H1 (cell line): ENCODE data around the gene TMBIM6. TPM values are rescaled to one million over a fixed set of nuclear protein-coding genes. Genes with fewer than 3 reads are reported as not detected.

Experiments
- CTCF ChIA-PET: fragments of 300-600 bp; sonication (Branson Sonifier 250); formaldehyde crosslinking; loops from one replicate; lab custom pipeline; 2021; ENCODE audit not compliant: partially characterized antibody; lab: Charles Lee
- POLR2A ChIA-PET: fragments of 300-600 bp; sonication (Branson Sonifier 250); formaldehyde crosslinking; loops from one replicate; lab custom pipeline; 2021; ENCODE audit warnings: inconsistent platforms; ENCODE audit not compliant: partially characterized antibody; lab: Charles Lee
- DNase-seq, 2 experiments: peaks; one replicate each; pipeline versions ENCODE4 v3.0.0 to v3.0.0-alpha.2; 2010 to 2022; ENCODE audit warnings: low spot score in 2 of 2, low read depth in 1 of 2, mixed read lengths in 1 of 2
- FAIRE-seq: peaks from 2 replicates; lab custom pipeline; 2011; peaks lifted over from hg19 to GRCh38; lab: Jason Lieb, UNC
- H2AFZ ChIP-seq: 2 replicates; pipeline ENCODE4 v1.8.1; 2012; ENCODE audit warnings: low read length, inconsistent platforms
- H2AK5ac ChIP-seq: 2 replicates; pipeline ENCODE4 v1.6.1; 2013; ENCODE audit warnings: low read depth, low read length
- H2BK120ac ChIP-seq: replicated peaks from 2 replicates; pipeline ENCODE3; 2013; ENCODE audit warnings: low read depth, low read length, inconsistent platforms
- H2BK12ac ChIP-seq: 2 replicates; pipeline ENCODE4 v1.6.1; 2013; ENCODE audit warnings: low read depth, low read length
- H2BK15ac ChIP-seq: 2 replicates; pipeline ENCODE4 v1.6.1; 2013; ENCODE audit warnings: low read length
- H2BK20ac ChIP-seq: 2 replicates; pipeline ENCODE4 v1.6.1; 2013; ENCODE audit warnings: low read length
- H2BK5ac ChIP-seq: 2 replicates; pipeline ENCODE4 v1.6.1; 2013; ENCODE audit warnings: low read depth, low read length
- H3K14ac ChIP-seq: 2 replicates; pipeline ENCODE4 v1.6.1; 2013; ENCODE audit warnings: inconsistent platforms; ENCODE audit not compliant: insufficient read length
- H3K18ac ChIP-seq: 2 replicates; pipeline ENCODE4 v1.6.1; 2013; ENCODE audit warnings: low read length; ENCODE audit errors: extremely low read depth
- H3K23ac ChIP-seq: 2 replicates; pipeline ENCODE4 v1.6.1; 2013; ENCODE audit warnings: inconsistent platforms; ENCODE audit not compliant: insufficient read length
- H3K23me2 ChIP-seq: 2 replicates; pipeline ENCODE4 v1.6.1; 2013; ENCODE audit warnings: low read depth, low read length
- H3K27ac ChIP-seq: 2 replicates; pipeline ENCODE4 v1.6.1; 2011; ENCODE audit warnings: low read depth, low read length, inconsistent platforms
- H3K27me3 ChIP-seq, 4 experiments: replicated peaks in 1 of 4; 1 replicate in 1 of 4; 2 replicates in 3 of 4; pipeline versions ENCODE4 v1.6.1 to v1.8.1; 2011 to 2013; ENCODE audit warnings: low read length in 3 of 4, mild to moderate bottlenecking in 3 of 4, inconsistent platforms in 2 of 4, mixed read lengths in 2 of 4, moderate library complexity in 1 of 4; ENCODE audit not compliant: control insufficient read depth in 3 of 4, insufficient read depth in 3 of 4; ENCODE audit errors: extremely low read depth in 1 of 4
- H3K36me3 ChIP-seq, 4 experiments: 2 replicates each; pipeline versions ENCODE4 v1.6.1 to v1.8.1; 2011 to 2013; ENCODE audit warnings: mild to moderate bottlenecking in 4 of 4, low read length in 3 of 4, moderate library complexity in 2 of 4, control low read depth in 1 of 4, inconsistent platforms in 1 of 4; ENCODE audit not compliant: insufficient read depth in 4 of 4, control insufficient read depth in 2 of 4
- H3K4ac ChIP-seq: replicated peaks from 2 replicates; pipeline ENCODE3; 2013; ENCODE audit warnings: low read length, low read depth, mixed read lengths, inconsistent platforms; ENCODE audit not compliant: insufficient read length
- H3K4me1 ChIP-seq, 4 experiments: replicated peaks in 1 of 4; 1 replicate in 1 of 4; 2 replicates in 3 of 4; pipeline versions ENCODE4 v1.6.1 to v1.8.1; 2011 to 2013; ENCODE audit warnings: low read length in 3 of 4, inconsistent platforms in 2 of 4, mixed read lengths in 1 of 4; ENCODE audit not compliant: insufficient read depth in 4 of 4, control insufficient read depth in 3 of 4
- H3K4me2 ChIP-seq, 2 experiments: 2 replicates each; pipeline versions ENCODE4 v1.6.1 to v1.8.1; 2011 to 2013; ENCODE audit warnings: low read depth in 2 of 2, low read length in 2 of 2, control low read depth in 1 of 2, inconsistent platforms in 1 of 2, mild to moderate bottlenecking in 1 of 2; ENCODE audit not compliant: insufficient read depth in 1 of 2
- H3K4me3 ChIP-seq, 4 experiments: fragments of 200-600, 300-600 bp in 1 of 4; sonication (generic), shearing (Covaris generic), sonication (Bioruptor Twin) in 1 of 4; 2 replicates each; pipeline versions ENCODE4 v1.5.1 to v1.8.1; 2011 to 2016; ENCODE audit warnings: low read length in 4 of 4, low read depth in 3 of 4, control low read depth in 2 of 4, inconsistent platforms in 2 of 4, mild to moderate bottlenecking in 2 of 4, mixed read lengths in 1 of 4, moderate library complexity in 1 of 4; ENCODE audit not compliant: insufficient read depth in 2 of 4; ENCODE audit errors: extremely low read depth in 1 of 4
- H3K56ac ChIP-seq: replicated peaks from 2 replicates; pipeline ENCODE3; 2013; ENCODE audit warnings: low read depth, mild to moderate bottlenecking, mixed read lengths, low read length, inconsistent platforms; ENCODE audit not compliant: insufficient read length
- H3K79me1 ChIP-seq: 2 replicates; pipeline ENCODE4 v1.6.1; 2013; ENCODE audit warnings: low read depth, low read length, control low read depth
- H3K79me2 ChIP-seq, 2 experiments: 2 replicates each; pipeline versions ENCODE4 v1.6.1 to v1.8.1; 2012 to 2013; ENCODE audit warnings: low read length in 2 of 2, mild to moderate bottlenecking in 2 of 2, inconsistent platforms in 1 of 2; ENCODE audit not compliant: insufficient read depth in 2 of 2, control insufficient read depth in 1 of 2
- H3K9ac ChIP-seq, 4 experiments: replicated peaks in 1 of 4; 1 replicate in 1 of 4; 2 replicates in 3 of 4; pipeline versions ENCODE4 v1.6.1 to v1.8.1; 2011 to 2013; ENCODE audit warnings: low read depth in 3 of 4, low read length in 3 of 4, control low read depth in 2 of 4, mild to moderate bottlenecking in 2 of 4, moderate library complexity in 2 of 4, inconsistent platforms in 1 of 4; ENCODE audit errors: extremely low read depth in 1 of 4
- H3K9me3 ChIP-seq, 2 experiments: 2 replicates each; pipeline versions ENCODE4 v1.6.1 to v1.8.1; 2012 to 2013; ENCODE audit warnings: mild to moderate bottlenecking in 2 of 2, moderate library complexity in 2 of 2, control low read depth in 1 of 2, inconsistent platforms in 1 of 2, low read depth in 1 of 2, low read length in 1 of 2, mixed read lengths in 1 of 2; ENCODE audit not compliant: insufficient read depth in 2 of 2
- H4K20me1 ChIP-seq, 2 experiments: replicated peaks in 1 of 2; 2 replicates each; pipeline versions ENCODE3 to v1.8.1; 2011 to 2013; ENCODE audit warnings: inconsistent platforms in 2 of 2, low read length in 2 of 2, mild to moderate bottlenecking in 1 of 2; ENCODE audit not compliant: insufficient read depth in 2 of 2, control insufficient read depth in 1 of 2
- H4K5ac ChIP-seq: 2 replicates; pipeline ENCODE4 v1.6.1; 2013; ENCODE audit warnings: low read length, low read depth, mixed read lengths, inconsistent platforms; ENCODE audit not compliant: insufficient read length
- H4K8ac ChIP-seq: 2 replicates; pipeline ENCODE4 v1.8.0; 2013; ENCODE audit warnings: mild to moderate bottlenecking, moderate library complexity, low read length, inconsistent platforms; ENCODE audit not compliant: insufficient read depth; ENCODE audit errors: extremely low read depth
- H4K91ac ChIP-seq: replicated peaks from 2 replicates; pipeline ENCODE3; 2013; ENCODE audit warnings: low read length, mixed read lengths, inconsistent platforms; ENCODE audit not compliant: insufficient read length
- CHD2 ChIP-seq: IDR thresholded peaks from 2 replicates; pipeline ENCODE4 v1.6.1; 2012; ENCODE audit warnings: low read length, improper control_type of control experiment
- TBP ChIP-seq: IDR thresholded peaks from 2 replicates; pipeline ENCODE4 v1.6.1; 2011; ENCODE audit warnings: low read depth, low read length, improper control_type of control experiment
- WGBS, 2 experiments: shearing (Covaris generic) in 1 of 2; methylation state at CpG; one replicate each; pipeline versions ENCODE4 v1.1.6 to v1.1.7; 2013 to 2015; ENCODE audit warnings: low lambda C conversion rate in 2 of 2, mixed read lengths in 2 of 2, inconsistent platforms in 1 of 2, low coverage in 1 of 2, missing lambda C conversion rate in 1 of 2; ENCODE audit not compliant: insufficient replicate concordance in 2 of 2, insufficient coverage in 1 of 2, insufficient read length in 1 of 2; ENCODE audit errors: extremely low coverage in 1 of 2, missing lambda C conversion rate in 1 of 2; 5-methylcytosine and 5-hydroxymethylcytosine counted together
- polyA plus RNA-seq, 7 experiments: library from polyadenylated mRNA; depleted of rRNA in 3 of 7; stranded (reverse) in 5 of 7; unstranded in 2 of 7; fragments of >200 nt in 5 of 7; fragments of 200-250 nt in 2 of 7; gene quantifications; 1 replicate in 5 of 7; 2 replicates in 1 of 7; 4 replicates in 1 of 7; pipeline versions ENCODE4 v1.2.1 to v1.2.3, GENCODE V29; 2011 to 2013; ENCODE audit warnings: missing spikeins in 2 of 7, mixed read lengths in 2 of 7
- total RNA-seq: library from RNA; stranded (reverse); fragmentation: NEBNext Ultra II Directional; extraction: Animal tissue kit (Norgen Biotek cat#: 25700); gene quantifications from 2 replicates; pipeline ENCODE4 v1.2.1, GENCODE V29; 2021

Gene TMBIM6
- total and polyA plus RNA-seq, 2 of the 8 experiments (the other 6 are each of a cell fraction or from before 2014, with no cell fraction given): 423 to 556 TPM

GRCh38 chr12:49777341-49777740 lies 36.0 kb downstream of the TMBIM6 start:
- Histone ChIP-seq H3K9me3 (no peaks in the 10 kb centered on the region), H3K4me1 (peaks cover 0 to 2% (median 0%) of the 10 kb centered on the region in 4 experiments; a peak in 2 of 7 replicates), H2BK120ac (no peak overlapping the region), H3K9ac (no peak overlapping the region), H2BK20ac (no peak overlapping the region), H4K20me1 (no peaks in the 10 kb centered on the region), H3K4me2 (no peak overlapping the region), H4K8ac (no peak overlapping the region), H2AK5ac (no peak overlapping the region), H3K79me2 (no peaks in the 10 kb centered on the region), H3K27me3 (no peaks in the 10 kb centered on the region), H3K14ac (no peak overlapping the region), H3K27ac (no peak overlapping the region), H2BK12ac (no peak overlapping the region), H4K5ac (no peak overlapping the region), H2AFZ (no peak overlapping the region), H3K56ac (no peak overlapping the region), H3K23me2 (no peaks in the 10 kb centered on the region), H3K36me3 (no peaks in the 10 kb centered on the region), H2BK5ac (no peak overlapping the region), H3K18ac (no peak overlapping the region), H4K91ac (no peak overlapping the region), H3K79me1 (no peaks in the 10 kb centered on the region), H3K4ac (no peak overlapping the region), H3K23ac (no peak overlapping the region), H3K4me3 (no peak overlapping the region), H2BK15ac (no peak overlapping the region)
- ChIA-PET POLR2A (interaction anchor here (0.9 to 2.3 kb wide), 7 partner anchors 10 to 65 kb away, joined by 3 to 9 read pairs (median 4); partner anchors contain the start of genes BCDIN3D and TMBIM6), CTCF (interaction anchor here (0.6 to 3.1 kb wide), 51 partner anchors 9 to 292 kb away, joined by 3 to 75 read pairs (median 5); partner anchors contain the start of genes BCDIN3D, NCKAP5L and TMBIM6)
- no peak for FAIRE-seq
- WGBS, 2 experiments: 87% methylated on average over 3 of the region's 3 CpGs; no CpG with 5 or more reads in 1 of the 2 experiments
- DNase-seq: no peak
- no peak for TF ChIP-seq CHD2
- no peak for TF ChIP-seq TBP
